ENCODE measurements around the gene SPEN.
"Not testable (repeated sequence)": the region's sequence is repeated elsewhere in the genome, so short reads cannot be mapped to it uniquely, and the experiment has no call there.

Gene SPEN

GRCh38 chr1:15847100-15847892 lies at the start of gene SPEN:
TSS of gene SPEN (plus strand) at chr1:15847707. CDS start at chr1:15848068, 361 bp downstream.
- DNase-seq: peak; percentile 87

- DNase-seq: no peak
Observed at GRCh38 chr1:15799004-15799867, 48.3 kb upstream of the SPEN start.

- no peak for DNase-seq
Observed at GRCh38 chr1:15799928-15800835, 47.3 kb upstream of the SPEN start.

GRCh38 chr1:15802234-15802965 lies 45.1 kb upstream of the SPEN start:
- no peak for DNase-seq

GRCh38 chr1:15803380-15803779 lies 44.1 kb upstream of the SPEN start:
- peak; percentile 1 for DNase-seq

GRCh38 chr1:15804060-15804459 lies 43.4 kb upstream of the SPEN start:
- no peak for DNase-seq

GRCh38 chr1:15807121-15807520 lies 40.4 kb upstream of the SPEN start:
- no peak for DNase-seq

GRCh38 chr1:15807549-15807948 lies 40.0 kb upstream of the SPEN start, which contains the start of gene UQCRHL:
TSS of gene UQCRHL (minus strand) at chr1:15807649. CDS start at chr1:15807649, 0 bp downstream.
- not testable (repeated sequence) for DNase-seq

GRCh38 chr1:15808955-15809354 lies 38.6 kb upstream of the SPEN start:
- no peak for DNase-seq

- no peak for DNase-seq
Observed at GRCh38 chr1:15810073-15810472, 37.4 kb upstream of the SPEN start.

- DNase-seq: no peak
Observed at GRCh38 chr1:15816674-15817073, 30.8 kb upstream of the SPEN start.

- DNase-seq: no peak
Observed at GRCh38 chr1:15820478-15820877, 27.0 kb upstream of the SPEN start.

- no peak for DNase-seq
Observed at GRCh38 chr1:15825800-15826199, 21.7 kb upstream of the SPEN start.

GRCh38 chr1:15826810-15827507 lies 20.5 kb upstream of the SPEN start:
- no peak for DNase-seq

GRCh38 chr1:15827567-15827966 lies 19.9 kb upstream of the SPEN start:
- not testable (repeated sequence) for DNase-seq

- DNase-seq: not testable (repeated sequence)
Observed at GRCh38 chr1:15828931-15829330, 18.6 kb upstream of the SPEN start.

GRCh38 chr1:15830258-15830657 lies 17.2 kb upstream of the SPEN start:
- DNase-seq: no peak

GRCh38 chr1:15833069-15833679 lies 14.3 kb upstream of the SPEN start:
- no peak for DNase-seq

GRCh38 chr1:15833842-15834405 lies 13.6 kb upstream of the SPEN start:
- DNase-seq: no peak

- DNase-seq: peak; percentile 93
Observed at GRCh38 chr1:15834406-15835204, 12.9 kb upstream of the SPEN start.
